H1 (cell line): ENCODE results near the gene MUS81. TPM values are rescaled to one million over a fixed set of nuclear protein-coding genes. Genes with fewer than 3 reads are reported as not detected.

ENCODE experiments used
- CHD7 ChIP-seq: fragments of 300-600 bp; sonication (generic); IDR thresholded peaks from 2 replicates; pipeline ENCODE4 v1.7.1; 2012; ENCODE audit warnings: low read length, moderate library complexity, mild to moderate bottlenecking, inconsistent platforms; ENCODE audit not compliant: insufficient replicate concordance
- E2F6 ChIP-seq: IDR thresholded peaks from 2 replicates; pipeline ENCODE4 v1.6.1; 2012; ENCODE audit warnings: inconsistent platforms
- EP300 ChIP-seq, 2 experiments: IDR thresholded peaks; 1 replicate in 1 of 2; 2 replicates in 1 of 2; pipeline ENCODE4 v1.6.1; 2011 to 2012; ENCODE audit warnings: low read depth in 2 of 2, low read length in 2 of 2, mild to moderate bottlenecking in 2 of 2, borderline replicate concordance in 1 of 2, inconsistent platforms in 1 of 2, moderate library complexity in 1 of 2
- GABPA ChIP-seq: IDR thresholded peaks from 2 replicates; pipeline ENCODE4 v1.6.1; 2011; ENCODE audit warnings: mild to moderate bottlenecking, low read length, moderate library complexity, borderline replicate concordance; ENCODE audit not compliant: insufficient read depth
- GTF2F1 ChIP-seq: IDR thresholded peaks from 2 replicates; pipeline ENCODE4 v1.6.1; 2012; ENCODE audit warnings: low read depth, low read length, improper control_type of control experiment, borderline replicate concordance
- MAX ChIP-seq: IDR thresholded peaks from 2 replicates; pipeline ENCODE4 v1.6.1; 2012; ENCODE audit warnings: inconsistent platforms
- POU5F1 ChIP-seq: IDR thresholded peaks from 2 replicates; pipeline ENCODE4 v1.6.1; 2011; ENCODE audit warnings: low read depth, mild to moderate bottlenecking, low read length, moderate library complexity
- RAD21 ChIP-seq, 2 experiments: IDR thresholded peaks in 1 of 2; conservative IDR thresholded peaks in 1 of 2; 2 replicates each; pipeline ENCODE4 v1.6.1; 2011; ENCODE audit warnings: low read depth in 2 of 2, low read length in 2 of 2, improper control_type of control experiment in 1 of 2, inconsistent platforms in 1 of 2, mild to moderate bottlenecking in 1 of 2, moderate library complexity in 1 of 2
- RFX5 ChIP-seq: IDR thresholded peaks from 2 replicates; pipeline ENCODE4 v1.6.1; 2011; ENCODE audit warnings: low read depth, low read length, improper control_type of control experiment, borderline replicate concordance
- polyA plus RNA-seq, 7 experiments: library from polyadenylated mRNA; depleted of rRNA in 3 of 7; stranded (reverse) in 5 of 7; unstranded in 2 of 7; fragments of >200 nt in 5 of 7; fragments of 200-250 nt in 2 of 7; gene quantifications; 1 replicate in 5 of 7; 2 replicates in 1 of 7; 4 replicates in 1 of 7; pipeline versions ENCODE4 v1.2.1 to v1.2.3, GENCODE V29; 2011 to 2013; ENCODE audit warnings: missing spikeins in 2 of 7, mixed read lengths in 2 of 7
- total RNA-seq: library from RNA; stranded (reverse); fragmentation: NEBNext Ultra II Directional; extraction: Animal tissue kit (Norgen Biotek cat#: 25700); gene quantifications from 2 replicates; pipeline ENCODE4 v1.2.1, GENCODE V29; 2021

The MUS81 gene
- total and polyA plus RNA-seq, 2 of the 8 experiments (the other 6 are each of a cell fraction or from before 2014, with no cell fraction given), result 30.2 to 31.5 TPM

GRCh38 chr11:65868076-65868667 lies 7.9 kb downstream of the MUS81 start (continued):
- no peak for TF ChIP-seq RAD21 (IDR thresholded peaks at IDR 0.05 in 1 of 2, conservative IDR thresholded peaks at IDR 0.05 in 1 of 2; ENCODE audit: low read depth in 2 of 2, low read length in 2 of 2)
- TF ChIP-seq POU5F1, result no peak
- no peak for TF ChIP-seq EP300 (IDR thresholded peaks at IDR 0.05; ENCODE audit: borderline replicate concordance in 1 of 2, low read depth in 2 of 2, low read length in 2 of 2)
- no peak for TF ChIP-seq CHD7
- no peak for TF ChIP-seq GABPA
- TF ChIP-seq RFX5, result no peak
- TF ChIP-seq E2F6, result no peak
- no peak for TF ChIP-seq MAX
- no peak for TF ChIP-seq GTF2F1
